HL-60/S4 (cell line): ENCODE data around the gene OR5H1.
"Not testable (repeated sequence)": the region's sequence is repeated elsewhere in the genome, so short reads cannot be mapped to it uniquely, and the experiment has no call there.

Source experiments
- in situ Hi-C: fragments of 300-500 bp; cut with MboI; formaldehyde crosslinking; loops from 2 replicates; pipeline ENCODE4 v1.14.3; 2022; ENCODE audit warnings: low sequenced_read_pairs

The OR5H1 gene

DNA sequence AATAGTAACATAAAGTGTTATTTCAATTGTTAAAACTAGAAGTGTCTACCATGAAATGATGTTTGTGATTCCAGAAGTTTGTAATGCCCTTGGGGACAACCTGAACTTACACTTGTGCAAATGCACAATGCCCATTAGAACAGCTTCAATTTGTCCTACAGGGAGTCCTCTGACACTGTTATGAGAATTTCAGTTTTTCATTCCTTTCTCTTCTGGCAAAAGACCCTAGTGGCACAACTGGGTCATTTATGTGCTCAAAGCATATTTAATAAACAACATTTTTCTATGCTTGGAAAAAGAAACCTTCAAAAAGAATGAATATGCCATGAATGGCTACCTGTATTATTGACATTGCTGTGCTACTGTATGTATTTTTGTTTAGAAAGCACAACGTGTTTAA lies at the start of gene OR5H1:
TSS of gene OR5H1 (plus strand) at position 301 of the 400 bp plus-strand sequence. CDS start 1,977 bp downstream, outside the sequence.
- in situ Hi-C loops: no loop called here

DNA sequence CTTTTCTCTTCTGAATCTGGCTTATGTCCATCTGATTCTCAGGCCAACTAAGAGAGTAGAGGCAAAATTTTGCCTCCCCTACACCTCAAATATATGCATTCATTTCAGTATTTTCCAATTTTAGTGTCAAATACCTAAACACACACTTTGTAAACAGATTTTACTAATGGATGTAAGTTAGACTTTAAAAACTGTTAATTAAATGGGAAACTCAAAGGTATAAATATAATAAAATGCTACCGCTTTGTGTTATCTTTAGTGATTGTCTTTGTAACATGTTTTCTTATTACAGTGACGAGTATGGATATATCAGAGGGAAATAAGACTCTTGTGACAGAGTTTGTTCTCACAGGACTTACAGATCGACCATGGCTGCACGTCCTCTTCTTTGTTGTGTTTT lies 43.6 kb upstream of the OR5H1 start, which contains the start of gene OR5AC2:
TSS of gene OR5AC2 (plus strand) at position 301 of the 400 bp plus-strand sequence. CDS start at position 301, 0 bp downstream.
- in situ Hi-C loops: no loop called here

GRCh38 chr3:98095882-98096281 lies 34.6 kb upstream of the OR5H1 start:
- in situ Hi-C loops: no loop called here

GRCh38 chr3:98099848-98100247 lies 30.7 kb upstream of the OR5H1 start:
- in situ Hi-C loops: no loop called here

GRCh38 chr3:98108162-98108561 lies 22.4 kb upstream of the OR5H1 start:
- in situ Hi-C loops: no loop called here

GRCh38 chr3:98109807-98110549 lies 20.5 kb upstream of the OR5H1 start:
- in situ Hi-C loops: no loop called here

- in situ Hi-C loops: no loop called here
These were observed 20.0 kb upstream of the OR5H1 start for GRCh38 chr3:98110550-98110908.

DNA sequence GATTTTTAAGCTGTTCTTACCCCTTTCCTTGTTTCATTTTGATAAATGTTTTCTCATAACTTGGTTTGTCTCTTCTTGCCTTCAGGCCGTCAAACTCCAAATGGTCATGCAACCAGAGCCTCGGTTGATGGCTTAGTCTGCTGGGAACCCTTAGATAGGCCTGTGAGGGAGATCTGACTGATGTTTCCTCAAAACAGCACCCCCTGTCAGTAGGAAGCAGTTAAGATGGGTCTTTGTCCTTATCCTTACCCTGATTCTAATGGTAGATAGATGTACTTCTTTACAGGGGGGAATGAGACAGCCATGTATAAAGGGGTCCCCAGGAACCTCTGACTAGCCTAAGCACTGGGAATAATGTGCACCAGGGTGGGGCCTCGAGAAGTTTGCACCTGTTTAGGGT lies 16.3 kb upstream of the OR5H1 start:
- in situ Hi-C loops: no loop called here

- in situ Hi-C loops: no loop called here
These were observed 14.8 kb upstream of the OR5H1 start for GRCh38 chr3:98115717-98116116.

DNA sequence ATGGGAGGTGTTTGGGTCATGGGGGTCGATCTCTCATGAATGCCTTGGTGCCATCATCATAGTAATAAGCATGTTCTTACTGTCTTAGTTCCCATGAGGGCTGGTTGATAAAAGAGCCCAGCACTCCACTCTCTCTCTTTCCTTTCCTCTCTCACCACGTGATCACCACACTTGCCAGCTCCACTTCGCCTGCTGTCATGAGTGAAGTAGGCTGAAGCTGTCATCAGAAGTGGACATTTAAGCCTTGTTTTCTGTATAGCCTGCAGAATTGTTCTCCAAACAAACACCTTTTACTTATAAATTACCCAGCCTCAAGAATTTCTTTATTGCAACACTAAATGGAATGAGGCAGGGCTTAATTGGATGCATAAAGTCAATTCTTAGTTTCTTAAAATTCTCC lies 6.1 kb downstream of the OR5H1 start:
- in situ Hi-C loops: no loop called here

GRCh38 chr3:98137826-98138557 lies 7.5 kb downstream of the OR5H1 start:
- in situ Hi-C loops: not testable (repeated sequence)

GRCh38 chr3:98140531-98140930 lies 10.0 kb downstream of the OR5H1 start:
- in situ Hi-C loops: no loop called here

GRCh38 chr3:98147179-98147578 lies 16.7 kb downstream of the OR5H1 start, which contains the start of gene OR5H14:
Gene OR5H14 (plus strand): TSS chr3:98147479. CDS start chr3:98149386, 1,907 bp downstream.
- in situ Hi-C loops: no loop called here

GRCh38 chr3:98148751-98149150 lies 18.2 kb downstream of the OR5H1 start:
- in situ Hi-C loops: no loop called here

DNA sequence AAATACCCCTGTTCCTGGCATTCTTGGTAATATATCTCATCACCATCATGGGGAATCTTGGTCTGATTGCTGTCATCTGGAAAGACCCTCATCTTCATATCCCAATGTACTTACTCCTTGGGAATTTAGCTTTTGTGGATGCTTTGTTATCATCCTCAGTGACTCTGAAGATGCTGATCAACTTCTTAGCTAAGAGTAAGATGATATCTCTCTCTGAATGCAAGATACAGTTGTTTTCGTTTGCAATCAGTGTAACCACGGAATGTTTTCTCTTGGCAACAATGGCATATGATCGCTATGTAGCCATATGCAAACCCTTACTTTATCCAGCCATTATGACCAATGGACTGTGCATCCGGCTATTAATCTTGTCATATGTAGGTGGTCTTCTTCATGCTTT lies 18.9 kb downstream of the OR5H1 start:
- in situ Hi-C loops: not testable (repeated sequence)

DNA sequence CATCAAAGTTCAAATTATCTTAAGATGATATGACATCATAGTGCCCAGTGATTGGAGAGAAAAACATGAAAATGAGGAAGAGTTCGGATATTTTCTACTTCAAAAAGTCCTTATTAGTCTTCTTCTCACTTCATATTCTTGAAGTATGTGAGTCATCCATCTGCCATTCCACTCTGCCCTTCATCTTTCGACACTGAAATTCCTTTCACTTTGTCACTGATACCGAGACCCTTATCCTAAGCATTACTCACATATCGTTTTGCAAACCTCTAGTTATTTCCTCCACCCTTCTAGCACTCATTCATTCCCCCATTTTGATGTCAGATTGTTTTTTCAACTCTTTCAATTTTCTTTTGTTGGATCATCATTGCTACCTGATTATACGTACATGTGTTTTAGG lies 20.7 kb downstream of the OR5H1 start:
- in situ Hi-C loops: no loop called here

- in situ Hi-C loops: no loop called here
These were observed 35.9 kb downstream of the OR5H1 start, which contains the start of gene OR5H15 for GRCh38 chr3:98166396-98166795. Gene OR5H15 (plus strand): TSS chr3:98166696. CDS start chr3:98168700, 2,004 bp downstream.

GRCh38 chr3:98171071-98171470 lies 40.5 kb downstream of the OR5H1 start:
- in situ Hi-C loops: no loop called here

DNA sequence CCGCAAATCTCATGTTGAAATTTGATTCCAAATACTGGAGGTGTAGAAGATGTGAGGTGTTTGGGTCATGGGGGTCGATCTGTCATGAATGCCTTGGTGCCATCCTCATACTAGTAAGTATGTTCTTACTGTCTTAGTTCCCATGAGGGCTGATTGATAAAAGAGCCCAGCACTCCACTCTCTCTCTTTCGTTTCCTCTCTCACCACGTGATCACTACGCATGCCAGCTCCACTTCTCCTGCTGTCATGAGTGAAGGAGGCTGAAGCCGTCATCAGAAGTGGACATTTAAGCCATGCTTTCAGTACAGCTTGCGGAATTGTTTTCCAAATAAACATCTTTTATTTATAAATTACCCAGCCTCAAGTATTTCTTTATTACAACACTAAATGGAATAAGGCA lies 42.1 kb downstream of the OR5H1 start:
- in situ Hi-C loops: no loop called here

DNA sequence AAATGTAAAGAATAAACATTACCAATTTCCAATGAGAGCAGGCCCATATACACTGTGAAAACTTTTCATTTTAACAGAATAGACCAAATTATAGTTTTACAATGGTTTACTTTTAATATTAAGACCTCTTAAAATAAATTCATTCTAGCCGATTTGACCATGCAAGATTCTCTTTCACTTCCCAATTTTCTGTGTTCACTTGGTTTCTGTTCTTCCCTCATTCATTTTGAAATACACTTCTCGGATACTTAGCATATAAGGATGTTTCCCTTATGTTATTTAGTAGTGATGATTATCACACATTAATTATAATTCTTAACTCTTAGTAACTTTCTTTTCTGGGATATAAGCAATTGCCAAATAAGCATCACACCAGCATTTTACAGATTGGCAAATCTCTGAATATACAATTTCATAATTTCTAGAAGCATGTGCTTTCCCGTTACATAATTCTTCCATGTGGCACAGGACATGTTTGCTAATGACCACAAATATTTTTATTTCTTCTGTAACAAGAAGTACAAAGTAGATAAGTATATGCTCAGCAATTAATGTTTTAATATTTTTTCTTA lies 49.9 kb downstream of the OR5H1 start:
- in situ Hi-C loops: no loop called here

GRCh38 chr3:98182196-98182595 lies 51.7 kb downstream of the OR5H1 start:
- in situ Hi-C loops: no loop called here

DNA sequence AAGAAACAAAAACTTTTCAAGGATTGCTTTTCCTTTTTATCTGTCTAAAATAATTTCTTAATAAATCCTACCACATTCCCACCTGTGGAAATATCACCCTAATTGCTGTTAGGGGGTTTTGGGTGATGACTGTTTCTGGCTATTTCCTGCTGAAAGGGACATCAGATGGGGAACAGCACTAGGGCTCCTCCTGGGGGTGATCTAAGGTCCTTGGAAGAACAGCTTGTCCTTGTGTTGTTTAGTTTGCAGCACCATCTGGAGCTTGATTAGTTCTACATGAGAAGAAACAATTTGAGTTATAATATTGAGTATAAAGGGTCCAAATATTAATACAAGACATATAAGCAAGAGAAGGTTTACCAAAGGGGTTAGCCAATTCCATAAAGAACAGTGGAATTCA lies 54.7 kb downstream of the OR5H1 start:
- in situ Hi-C loops: no loop called here
